K562 (cell line): Measurements from ENCODE around the gene NAGS. TPM values are rescaled to one million over a fixed set of nuclear protein-coding genes. Genes with fewer than 3 reads are reported as not detected.
A peak's percentile ranks its signal among the peaks of the same experiment; 100 is the strongest.

ENCODE experiments used
- ARID3A ChIP-seq: IDR thresholded peaks from 2 replicates; pipeline ENCODE4 v1.6.1; 2012; ENCODE audit warnings: low read depth, low read length, improper control_type of control experiment, borderline replicate concordance
- CEBPB ChIP-seq: fragments of 450-650 bp; IDR thresholded peaks from 2 replicates; pipeline ENCODE4 v1.6.1; 2016; ENCODE audit warnings: missing genetic modification characterization, missing compliant biosample characterization
- CREB3 ChIP-seq: fragments of 450-650 bp; conservative IDR thresholded peaks from 2 replicates; pipeline ENCODE4 v1.6.1; 2016; ENCODE audit warnings: missing genetic modification characterization, low read depth, mild to moderate bottlenecking, missing compliant biosample characterization, moderate library complexity
- HDAC6 ChIP-seq: IDR thresholded peaks from 2 replicates; pipeline ENCODE4 v1.6.1; 2012; ENCODE audit warnings: low read depth, mild to moderate bottlenecking, control low read depth, inconsistent platforms, low read length, moderate library complexity
- KLF16 ChIP-seq: IDR thresholded peaks from 2 replicates; pipeline ENCODE4 v1.6.1; 2016; ENCODE audit warnings: antibody characterized with exemption
- LARP7 ChIP-seq: fragments of 450-650 bp; IDR thresholded peaks from 2 replicates; pipeline ENCODE4 v1.6.1; 2016
- NR2C2 ChIP-seq, 2 experiments: fragments of 200-800 bp in 1 of 2; sonication (Bioruptor generic) in 1 of 2; sonication (generic) in 1 of 2; formaldehyde crosslinking in 1 of 2; IDR thresholded peaks; 2 replicates each; pipeline versions ENCODE4 v1.6.1 to v1.8.0; 2016 to 2022; ENCODE audit warnings: mild to moderate bottlenecking in 1 of 2, missing compliant biosample characterization in 1 of 2, missing genetic modification characterization in 1 of 2, missing genetic modification reagents in 1 of 2
- PHF20 ChIP-seq: fragments of 450-650 bp; IDR thresholded peaks from 2 replicates; pipeline ENCODE4 v1.6.1; 2018; ENCODE audit not compliant: partially characterized antibody
- ZBTB49 ChIP-seq: sonication (generic); formaldehyde crosslinking; IDR thresholded peaks from 2 replicates; pipeline ENCODE4 v1.8.0; 2022; ENCODE audit warnings: missing genetic modification reagents, mild to moderate bottlenecking, borderline replicate concordance
- ZKSCAN1 ChIP-seq: fragments of 150-350 bp; IDR thresholded peaks from 2 replicates; pipeline ENCODE4 v1.6.1; 2016; ENCODE audit warnings: low read depth, low read length
- ZNF184 ChIP-seq: sonication (generic); formaldehyde crosslinking; IDR thresholded peaks from 2 replicates; pipeline ENCODE4 v1.5.0; 2020; ENCODE audit warnings: missing genetic modification reagents
- polyA plus RNA-seq, 8 experiments: library from polyadenylated mRNA; depleted of rRNA in 4 of 8; stranded (reverse) in 5 of 8; unstranded in 3 of 8; fragments of >200 nt; fragmentation: Nextera tagmentation in 2 of 8; fragmentation: Illumina TruSeq in 1 of 8; extraction: Ambion mirVana in 2 of 8; extraction: Trizol in 1 of 8; gene quantifications; 2 replicates each; pipeline versions ENCODE4 v1.2.1 to v1.2.3, GENCODE V29; 2011 to 2014; ENCODE audit warnings: inconsistent platforms in 1 of 8, missing spikeins in 1 of 8
- total RNA-seq, 7 experiments: library from RNA; depleted of rRNA in 6 of 7; stranded (reverse); fragments of >200 nt in 6 of 7; fragmentation: Illumina TruSeq in 2 of 7; extraction: Trizol in 2 of 7; gene quantifications; 2 replicates each; pipeline versions ENCODE4 v1.2.1 to v1.2.3, GENCODE V29; 2011 to 2021; ENCODE audit warnings: low replicate concordance in 1 of 7
- TF ChIP-seq, protein P1 (sequence below): sonication (generic); formaldehyde crosslinking; IDR thresholded peaks from 2 replicates; pipeline ENCODE4 v1.8.1; 2022; ENCODE audit warnings: missing genetic modification reagents
- TF ChIP-seq, protein P2 (sequence below): fragments of 450-650 bp; IDR thresholded peaks from one replicate; pipeline ENCODE4 v1.6.1; 2018; ENCODE audit warnings: mild to moderate bottlenecking, moderate library complexity; ENCODE audit not compliant: partially characterized antibody
- TF ChIP-seq, protein P3 (sequence below): sonication (generic); formaldehyde crosslinking; IDR thresholded peaks from 2 replicates; pipeline ENCODE4 v1.8.1; 2023; ENCODE audit warnings: mild to moderate bottlenecking, missing genetic modification reagents

The NAGS gene
- total and polyA plus RNA-seq, 9 of the 15 experiments (the other 6 are each of a cell fraction or from before 2014, with no cell fraction given), result not detected

DNA sequence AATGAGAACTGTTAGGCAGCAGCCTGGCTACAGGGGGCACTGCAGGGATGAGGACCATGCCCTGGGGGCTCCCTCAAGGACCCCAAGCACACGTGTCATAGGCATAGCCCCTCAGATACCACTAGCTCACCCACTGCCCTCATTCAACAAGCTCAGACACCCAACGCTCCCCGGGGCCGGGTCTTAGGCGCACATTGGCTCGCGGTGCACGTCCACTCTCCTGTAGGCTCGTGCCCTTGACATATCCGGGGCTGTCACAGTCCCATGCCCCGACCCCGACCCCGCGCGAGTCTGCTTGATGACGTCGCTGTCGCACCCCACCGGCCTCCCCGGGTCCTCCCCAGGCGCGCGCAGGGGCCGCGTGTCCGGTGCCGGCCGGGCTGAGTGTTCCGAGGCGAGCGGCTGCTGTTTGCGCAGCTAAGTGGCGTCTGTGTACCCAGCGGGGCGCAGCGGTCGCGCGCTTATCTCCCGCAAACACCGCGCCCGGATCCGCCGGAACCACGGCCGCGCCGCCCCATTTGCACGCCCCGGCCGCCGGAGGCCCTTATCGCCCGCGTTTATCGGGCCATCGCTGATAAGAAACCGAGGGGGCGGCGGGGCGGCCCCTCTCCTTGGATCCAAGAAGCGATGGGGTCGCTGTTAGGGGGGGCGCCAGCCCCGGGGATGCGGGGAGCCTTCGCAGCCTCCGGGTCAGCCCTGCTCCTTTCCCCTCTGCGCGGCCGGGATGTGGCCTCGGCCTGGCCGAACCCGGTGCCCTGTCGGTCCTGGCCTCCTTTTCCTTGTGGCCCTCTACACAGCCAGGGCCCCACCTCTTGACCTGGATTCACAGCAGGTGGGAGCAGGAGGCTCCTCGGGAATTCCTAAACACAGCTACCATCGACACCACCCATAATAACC lies 20.7 kb upstream of the NAGS start (continued):
- TF ChIP-seq ARID3A (no peak), ZBTB49 (CRISPR knock-in tag) (no peak), CEBPB (tag) (no peak), LARP7 (no peak), PHF20 (peak; percentile 74), CREB3 (tag) (no peak), ZNF184 (no peak), KLF16 (no peak), HDAC6 (peak; percentile 92), ZKSCAN1 (no peak), NR2C2 (CRISPR knock-in tag; IDR thresholded peaks at IDR 0.05) (no peak), NR2C2 (tag; IDR thresholded peaks at IDR 0.05) (peak; percentile 73)
- TF ChIP-seq, protein P1, sequence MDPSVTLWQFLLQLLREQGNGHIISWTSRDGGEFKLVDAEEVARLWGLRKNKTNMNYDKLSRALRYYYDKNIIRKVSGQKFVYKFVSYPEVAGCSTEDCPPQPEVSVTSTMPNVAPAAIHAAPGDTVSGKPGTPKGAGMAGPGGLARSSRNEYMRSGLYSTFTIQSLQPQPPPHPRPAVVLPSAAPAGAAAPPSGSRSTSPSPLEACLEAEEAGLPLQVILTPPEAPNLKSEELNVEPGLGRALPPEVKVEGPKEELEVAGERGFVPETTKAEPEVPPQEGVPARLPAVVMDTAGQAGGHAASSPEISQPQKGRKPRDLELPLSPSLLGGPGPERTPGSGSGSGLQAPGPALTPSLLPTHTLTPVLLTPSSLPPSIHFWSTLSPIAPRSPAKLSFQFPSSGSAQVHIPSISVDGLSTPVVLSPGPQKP (CRISPR knock-in tag), result no peak
- TF ChIP-seq, protein P2, sequence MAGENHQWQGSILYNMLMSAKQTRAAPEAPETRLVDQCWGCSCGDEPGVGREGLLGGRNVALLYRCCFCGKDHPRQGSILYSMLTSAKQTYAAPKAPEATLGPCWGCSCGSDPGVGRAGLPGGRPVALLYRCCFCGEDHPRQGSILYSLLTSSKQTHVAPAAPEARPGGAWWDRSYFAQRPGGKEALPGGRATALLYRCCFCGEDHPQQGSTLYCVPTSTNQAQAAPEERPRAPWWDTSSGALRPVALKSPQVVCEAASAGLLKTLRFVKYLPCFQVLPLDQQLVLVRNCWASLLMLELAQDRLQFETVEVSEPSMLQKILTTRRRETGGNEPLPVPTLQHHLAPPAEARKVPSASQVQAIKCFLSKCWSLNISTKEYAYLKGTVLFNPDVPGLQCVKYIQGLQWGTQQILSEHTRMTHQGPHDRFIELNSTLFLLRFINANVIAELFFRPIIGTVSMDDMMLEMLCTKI, result no peak
- TF ChIP-seq, protein P3, sequence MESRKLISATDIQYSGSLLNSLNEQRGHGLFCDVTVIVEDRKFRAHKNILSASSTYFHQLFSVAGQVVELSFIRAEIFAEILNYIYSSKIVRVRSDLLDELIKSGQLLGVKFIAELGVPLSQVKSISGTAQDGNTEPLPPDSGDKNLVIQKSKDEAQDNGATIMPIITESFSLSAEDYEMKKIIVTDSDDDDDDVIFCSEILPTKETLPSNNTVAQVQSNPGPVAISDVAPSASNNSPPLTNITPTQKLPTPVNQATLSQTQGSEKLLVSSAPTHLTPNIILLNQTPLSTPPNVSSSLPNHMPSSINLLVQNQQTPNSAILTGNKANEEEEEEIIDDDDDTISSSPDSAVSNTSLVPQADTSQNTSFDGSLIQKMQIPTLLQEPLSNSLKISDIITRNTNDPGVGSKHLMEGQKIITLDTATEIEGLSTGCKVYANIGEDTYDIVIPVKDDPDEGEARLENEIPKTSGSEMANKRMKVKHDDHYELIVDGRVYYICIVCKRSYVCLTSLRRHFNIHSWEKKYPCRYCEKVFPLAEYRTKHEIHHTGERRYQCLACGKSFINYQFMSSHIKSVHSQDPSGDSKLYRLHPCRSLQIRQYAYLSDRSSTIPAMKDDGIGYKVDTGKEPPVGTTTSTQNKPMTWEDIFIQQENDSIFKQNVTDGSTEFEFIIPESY (CRISPR knock-in tag), result no peak
